HUES64 (cell line): ENCODE measurements around the gene SH2D4B.

Experiments
- H3K27ac ChIP-seq: 2 replicates; pipeline ENCODE4 v1.7.0; 2013; ENCODE audit warnings: low read depth, low read length, inconsistent platforms
- H3K27me3 ChIP-seq: 2 replicates; pipeline ENCODE4 v1.6.1; 2013; ENCODE audit warnings: mild to moderate bottlenecking, low read length; ENCODE audit not compliant: insufficient read depth
- H3K36me3 ChIP-seq: 2 replicates; pipeline ENCODE4 v1.6.1; 2013; ENCODE audit warnings: mild to moderate bottlenecking, low read length; ENCODE audit not compliant: insufficient read depth
- H3K4me1 ChIP-seq: 2 replicates; pipeline ENCODE4 v1.6.1; 2013; ENCODE audit warnings: mild to moderate bottlenecking, low read length, moderate library complexity; ENCODE audit not compliant: insufficient read depth
- H3K4me3 ChIP-seq: 2 replicates; pipeline ENCODE4 v1.5.1; 2013; ENCODE audit warnings: mild to moderate bottlenecking, low read length, moderate library complexity
- H3K9ac ChIP-seq: 2 replicates; pipeline ENCODE4 v1.6.1; 2013; ENCODE audit warnings: mild to moderate bottlenecking, low read depth, low read length
- H3K9me3 ChIP-seq: 2 replicates; pipeline ENCODE4 v1.6.1; 2013; ENCODE audit warnings: low read depth, low read length; ENCODE audit not compliant: insufficient read depth
- WGBS: fragments of 150-250, 120-280 bp; methylation state at CpG from one replicate; pipeline ENCODE4 v1.1.7; 2013; ENCODE audit warnings: missing lambda C conversion rate; 5-methylcytosine and 5-hydroxymethylcytosine counted together

The SH2D4B gene

DNA sequence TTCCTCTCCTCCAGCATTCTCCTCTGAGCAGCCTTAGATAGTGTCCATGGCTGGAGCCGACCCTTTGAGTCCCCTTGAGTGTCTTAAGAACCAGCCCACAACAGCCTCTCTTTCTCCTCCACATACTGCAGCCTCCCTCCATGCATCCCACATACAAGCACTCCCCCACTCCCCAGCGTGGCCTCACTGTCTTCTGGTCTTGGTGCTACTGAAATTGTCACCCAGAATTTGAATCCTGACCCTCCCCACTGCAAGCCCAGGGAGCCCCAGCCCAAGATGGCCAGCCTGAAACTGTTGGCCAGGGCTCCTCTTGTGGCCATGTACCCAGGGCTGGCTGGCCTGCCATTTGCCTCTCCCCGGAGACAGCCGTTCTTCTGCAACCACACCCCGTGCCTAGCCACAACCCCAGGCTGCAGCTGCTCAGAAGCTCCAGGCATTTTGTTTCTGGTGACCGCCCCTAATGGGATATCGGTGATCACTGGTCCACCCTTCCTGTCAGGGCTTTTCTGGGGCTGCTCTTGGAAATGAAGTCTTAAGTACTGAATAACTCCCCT lies 18.8 kb upstream of the SH2D4B start:
- Histone ChIP-seq H3K4me1 (no peaks in the 10 kb centered on the region), H3K9ac (no peak overlapping the region), H3K27ac (no peak overlapping the region), H3K36me3 (peaks cover 47% of the 10 kb centered on the region), H3K9me3 (no peaks in the 10 kb centered on the region), H3K4me3 (no peak overlapping the region), H3K27me3 (no peaks in the 10 kb centered on the region)
- WGBS = 94% methylated on average over 7 of the region's 7 CpGs

DNA sequence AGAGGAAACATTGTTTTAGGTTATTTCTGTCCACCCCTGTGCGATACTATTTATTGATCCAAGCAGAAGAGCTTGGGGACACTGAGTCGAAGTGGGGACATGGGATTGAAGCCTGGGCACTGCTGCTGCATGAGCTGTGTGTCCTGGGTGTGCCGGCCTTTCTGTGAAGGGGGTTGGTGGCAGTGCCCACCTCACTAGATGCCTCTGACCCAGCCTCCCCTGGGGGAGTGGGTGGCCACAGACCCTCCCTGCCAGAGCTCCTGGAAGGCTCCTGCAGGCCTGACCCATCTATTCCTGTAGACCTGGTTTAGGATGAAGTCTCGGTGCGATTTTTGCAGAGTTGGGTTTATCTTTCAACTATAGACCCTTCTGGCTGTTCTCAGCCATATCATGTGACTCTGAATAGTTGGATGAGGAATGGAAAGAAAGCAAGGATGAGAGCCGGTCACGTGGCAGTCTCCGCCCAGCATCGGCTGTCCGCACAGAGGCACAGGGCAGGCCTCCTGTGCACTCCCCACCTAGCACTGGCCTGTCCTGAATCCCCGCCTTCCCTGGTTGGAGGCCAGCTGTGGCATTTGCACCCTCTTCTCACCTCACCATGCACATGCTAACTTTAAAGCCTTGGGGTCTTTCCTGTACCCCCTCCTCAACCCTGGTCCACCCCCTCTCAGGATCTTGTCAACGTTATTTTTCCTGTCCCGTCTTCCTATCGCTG lies 17.6 kb upstream of the SH2D4B start:
- Histone ChIP-seq H3K9me3 (no peaks in the 10 kb centered on the region), H3K4me3 (no peak overlapping the region), H3K27me3 (no peaks in the 10 kb centered on the region), H3K9ac (no peak overlapping the region), H3K4me1 (no peaks in the 10 kb centered on the region), H3K27ac (no peak overlapping the region), H3K36me3 (peaks cover 35% of the 10 kb centered on the region)
- 88% methylated on average over 14 of the region's 14 CpGs for WGBS

DNA sequence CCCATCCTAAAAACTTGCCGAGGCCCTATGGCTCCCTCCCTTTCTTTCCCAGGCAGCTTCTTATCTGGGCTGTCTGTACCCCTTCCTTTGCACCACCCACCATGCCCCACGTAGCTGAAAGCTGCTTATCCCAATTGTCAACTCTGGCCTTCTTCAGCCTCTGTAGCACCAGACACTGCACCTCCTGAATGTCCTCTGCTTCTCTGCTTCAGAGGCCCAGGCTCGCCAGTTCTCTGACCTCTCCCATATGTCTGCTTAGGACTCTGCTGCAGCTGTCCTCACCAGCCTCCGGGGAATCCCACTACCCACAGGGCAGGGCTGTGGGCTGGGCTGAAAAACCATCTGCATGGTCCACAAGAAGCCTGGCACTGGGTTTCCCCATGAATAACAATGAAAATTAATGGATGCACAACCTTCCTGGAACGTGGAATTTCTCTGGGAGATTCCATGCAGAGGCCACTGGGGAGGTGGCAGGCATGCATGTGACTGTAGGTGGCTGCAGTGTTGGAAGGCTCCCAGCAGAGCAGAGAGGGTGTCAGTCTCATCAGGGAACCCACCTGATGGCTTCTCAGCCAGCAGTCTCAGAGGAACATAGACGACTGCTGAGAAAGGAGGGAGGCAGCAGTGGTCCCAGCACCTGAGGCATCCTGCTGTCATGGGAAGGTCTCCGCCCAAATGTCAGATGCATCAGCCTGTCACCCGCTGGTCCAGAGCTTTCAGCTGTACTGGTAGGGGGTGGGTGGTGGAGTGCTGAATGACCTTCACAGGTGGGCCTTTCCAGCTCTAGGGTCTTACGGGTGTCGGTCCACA lies 16.8 kb upstream of the SH2D4B start:
- Histone ChIP-seq H3K36me3 (peaks cover 30% of the 10 kb centered on the region), H3K9me3 (no peaks in the 10 kb centered on the region), H3K4me1 (no peaks in the 10 kb centered on the region), H3K9ac (no peak overlapping the region), H3K4me3 (no peak overlapping the region), H3K27me3 (no peaks in the 10 kb centered on the region), H3K27ac (no peak overlapping the region)
- 85% methylated on average over 10 of the region's 10 CpGs for WGBS

DNA sequence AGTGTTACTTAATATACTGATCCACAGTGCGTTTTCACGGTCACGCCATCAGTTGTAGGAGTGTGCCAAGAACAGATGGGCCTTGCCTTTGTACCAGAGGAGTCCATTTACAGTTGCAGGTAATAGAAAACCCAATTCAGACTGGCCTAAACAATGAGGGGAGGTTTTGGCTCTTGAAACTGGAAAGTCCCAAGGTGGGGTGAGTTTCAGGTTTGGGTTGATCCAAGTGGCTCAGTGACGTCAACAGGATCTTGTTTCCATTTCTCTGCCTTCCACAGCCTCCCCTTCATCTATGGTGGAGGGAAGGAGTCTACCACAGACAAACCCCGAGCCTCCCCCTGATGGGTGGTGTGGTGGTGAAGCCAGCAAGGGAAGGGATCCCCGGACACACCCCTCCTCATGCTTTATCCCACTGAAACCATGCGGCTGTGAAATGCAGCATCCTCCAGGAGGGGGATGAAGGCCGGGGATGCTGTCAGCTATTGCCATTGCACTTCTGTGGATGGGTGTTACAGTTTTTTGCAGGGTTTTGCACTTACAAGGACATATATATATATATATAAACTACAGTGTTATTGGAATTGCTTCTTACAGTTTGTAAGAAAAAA lies 14.8 kb upstream of the SH2D4B start:
- Histone ChIP-seq H3K4me1 (no peaks in the 10 kb centered on the region), H3K9ac (no peak overlapping the region)
- WGBS = 89% methylated on average over 6 of the region's 8 CpGs

DNA sequence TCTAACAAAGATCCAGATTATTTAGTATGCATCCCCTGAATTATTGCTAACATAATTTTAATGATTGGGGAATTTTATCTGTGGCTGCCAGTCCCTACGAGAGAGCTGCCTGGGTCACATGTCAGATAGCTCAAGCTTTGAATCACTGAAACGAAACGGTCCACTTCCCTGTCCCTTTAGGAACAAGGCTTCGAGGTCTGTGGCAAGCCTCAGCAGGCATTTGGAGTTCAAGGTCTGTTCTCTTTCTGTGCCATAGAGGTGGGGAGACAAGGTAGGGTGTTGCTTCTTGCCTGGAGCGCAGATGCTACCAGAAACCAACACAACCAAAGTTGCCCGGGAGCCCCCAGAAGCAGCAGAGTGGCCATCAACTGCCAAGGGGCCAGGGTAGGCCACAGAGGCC lies 13.9 kb upstream of the SH2D4B start:
- Histone ChIP-seq H3K9ac (no peak overlapping the region), H3K27ac (no peak overlapping the region), H3K9me3 (no peaks in the 10 kb centered on the region), H3K4me3 (no peak overlapping the region), H3K36me3 (peaks cover 6% of the 10 kb centered on the region; the same call in 1 of the 2 replicates), H3K27me3 (no peaks in the 10 kb centered on the region), H3K4me1 (no peaks in the 10 kb centered on the region)
- WGBS = 94% methylated on average over 6 of the region's 6 CpGs

More for the DNA sequence above, 14.8 kb upstream of the SH2D4B start:
- no peak overlapping the region for H3K4me3 ChIP-seq
- H3K36me3 ChIP-seq = peaks cover 15% of the 10 kb centered on the region
- no peaks in the 10 kb centered on the region for H3K9me3 ChIP-seq
- H3K27me3 ChIP-seq = no peaks in the 10 kb centered on the region
- no peak overlapping the region for H3K27ac ChIP-seq

DNA sequence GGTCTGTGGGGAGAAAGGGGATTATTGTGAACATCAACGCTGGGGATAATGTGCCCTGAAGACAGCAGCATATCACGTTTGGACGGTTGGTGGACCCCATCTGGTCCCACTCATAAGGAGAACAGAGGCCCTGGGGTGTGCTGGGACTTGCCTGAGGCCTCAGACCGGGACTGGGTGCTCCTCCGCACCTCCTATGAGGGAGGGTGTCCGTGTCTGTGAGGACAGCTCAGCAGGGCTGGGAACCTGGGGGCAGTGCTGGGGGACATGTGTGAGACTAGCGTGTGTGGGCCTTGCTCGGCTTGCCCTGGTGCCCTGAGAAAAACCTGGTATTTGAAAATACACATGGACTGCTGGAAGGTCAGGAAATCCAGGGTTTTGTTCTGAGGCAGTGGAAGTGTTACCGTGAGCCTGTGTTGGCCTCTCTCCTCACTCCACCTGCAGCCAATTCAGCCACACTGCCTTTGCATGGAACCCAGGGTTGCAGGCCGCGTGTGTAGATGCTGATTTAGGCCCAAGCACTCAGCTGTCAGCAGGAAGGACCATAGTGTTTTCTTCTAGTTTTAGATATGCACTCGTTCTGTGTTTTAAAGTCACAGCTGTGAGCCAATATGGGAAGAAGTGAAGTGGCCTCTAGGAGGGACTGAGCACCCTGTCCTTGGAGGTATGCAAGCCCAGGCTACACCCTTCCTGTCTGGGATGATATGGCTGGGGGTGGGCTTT lies 13.4 kb upstream of the SH2D4B start:
- 0 out of 2 replicates have a peak, but pooled peaks cover 1% of the 10 kb centered on the region for H3K36me3 ChIP-seq
- H3K9ac ChIP-seq = no peak overlapping the region
- H3K4me3 ChIP-seq = no peak overlapping the region
- no peaks in the 10 kb centered on the region for H3K27me3 ChIP-seq
- H3K4me1 ChIP-seq = no peaks in the 10 kb centered on the region
- WGBS = 90% methylated on average over 12 of the region's 12 CpGs
- no peaks in the 10 kb centered on the region for H3K9me3 ChIP-seq
- no peak overlapping the region for H3K27ac ChIP-seq

DNA sequence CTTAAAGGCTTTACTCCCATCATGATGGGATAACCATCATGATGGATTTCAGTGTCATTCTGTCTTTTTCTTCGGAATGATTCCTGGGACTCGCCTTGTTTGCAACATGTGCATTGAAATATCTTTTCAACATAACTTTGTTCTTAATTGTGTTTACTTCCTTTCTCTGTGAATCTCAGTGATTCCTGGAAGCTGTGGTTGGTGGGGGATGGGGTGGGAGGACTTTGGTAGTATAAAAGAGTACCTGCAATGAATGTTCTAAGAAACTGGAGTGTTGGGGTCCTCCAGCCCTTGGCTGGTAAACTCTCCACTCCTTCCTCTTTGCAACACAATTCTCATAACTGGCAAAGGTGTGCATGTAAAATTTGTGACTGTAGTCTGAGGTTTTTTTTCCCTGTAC lies 11.5 kb upstream of the SH2D4B start:
- Histone ChIP-seq H3K9ac (no peak overlapping the region), H3K4me3 (no peak overlapping the region), H3K27ac (no peak overlapping the region), H3K36me3 (no peaks in the 10 kb centered on the region), H3K27me3 (no peaks in the 10 kb centered on the region), H3K4me1 (0 out of 2 replicates have a peak, but pooled peaks cover 5% of the 10 kb centered on the region), H3K9me3 (no peaks in the 10 kb centered on the region)
- 95% methylated on average over 2 of the region's 2 CpGs for WGBS

DNA sequence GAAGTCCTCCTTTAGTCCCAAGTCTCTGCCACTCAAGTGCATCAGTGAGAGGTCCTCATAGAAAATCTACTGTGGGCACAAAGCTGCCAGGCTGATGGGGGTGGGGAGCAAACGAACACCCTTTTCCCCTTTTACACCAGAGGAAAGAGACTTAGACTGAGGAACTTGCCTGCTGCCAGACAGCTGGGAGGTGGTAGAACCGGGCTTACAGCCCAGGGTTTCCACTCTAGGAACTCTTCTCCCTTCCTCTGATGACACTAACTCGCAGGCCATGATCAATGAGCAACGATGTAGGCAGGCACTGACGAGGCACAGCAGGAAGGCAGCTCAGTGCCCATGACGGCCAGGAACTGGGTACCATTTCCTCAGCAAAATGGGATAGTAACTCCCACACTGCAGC lies 11.0 kb upstream of the SH2D4B start:
- no peak overlapping the region for H3K27ac ChIP-seq
- H3K9ac ChIP-seq = no peak overlapping the region
- H3K9me3 ChIP-seq = no peaks in the 10 kb centered on the region
- 81% methylated on average over 6 of the region's 6 CpGs for WGBS
- no peaks in the 10 kb centered on the region for H3K36me3 ChIP-seq
- H3K4me1 ChIP-seq = 0 out of 2 replicates have a peak, but pooled peaks cover 5% of the 10 kb centered on the region
- no peaks in the 10 kb centered on the region for H3K27me3 ChIP-seq
- no peak overlapping the region for H3K4me3 ChIP-seq

DNA sequence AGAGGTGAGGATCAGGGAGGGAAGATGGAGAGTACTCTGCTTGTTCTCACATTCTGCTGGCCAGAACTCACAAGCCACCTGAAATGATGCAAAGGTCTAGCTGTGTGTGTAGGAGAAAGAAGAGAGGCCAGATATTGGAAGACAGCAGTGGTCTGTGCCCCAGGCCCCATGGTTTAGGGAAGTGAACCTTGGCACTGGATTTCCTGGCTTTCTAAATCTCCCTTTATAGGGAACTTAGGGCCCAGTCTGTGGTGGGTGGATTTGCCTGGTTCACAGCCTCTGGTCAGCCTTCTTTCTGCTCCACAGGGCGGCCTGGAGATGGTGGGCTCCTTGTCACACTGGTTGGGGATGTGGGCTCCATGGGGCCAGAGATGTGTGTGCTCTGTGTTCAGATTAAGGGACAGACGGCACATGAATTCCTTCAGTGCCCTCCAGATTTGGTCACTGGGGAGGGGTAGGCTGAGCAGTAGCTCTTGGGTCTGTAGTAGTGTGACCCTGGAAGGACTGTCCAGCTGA lies 9.5 kb upstream of the SH2D4B start:
- 90% methylated on average over 2 of the region's 2 CpGs for WGBS
- Histone ChIP-seq H3K27me3 (no peaks in the 10 kb centered on the region), H3K4me1 (0 out of 2 replicates have a peak, but pooled peaks cover 5% of the 10 kb centered on the region), H3K4me3 (no peak overlapping the region), H3K27ac (no peak overlapping the region), H3K36me3 (no peaks in the 10 kb centered on the region), H3K9me3 (no peaks in the 10 kb centered on the region), H3K9ac (no peak overlapping the region)

DNA sequence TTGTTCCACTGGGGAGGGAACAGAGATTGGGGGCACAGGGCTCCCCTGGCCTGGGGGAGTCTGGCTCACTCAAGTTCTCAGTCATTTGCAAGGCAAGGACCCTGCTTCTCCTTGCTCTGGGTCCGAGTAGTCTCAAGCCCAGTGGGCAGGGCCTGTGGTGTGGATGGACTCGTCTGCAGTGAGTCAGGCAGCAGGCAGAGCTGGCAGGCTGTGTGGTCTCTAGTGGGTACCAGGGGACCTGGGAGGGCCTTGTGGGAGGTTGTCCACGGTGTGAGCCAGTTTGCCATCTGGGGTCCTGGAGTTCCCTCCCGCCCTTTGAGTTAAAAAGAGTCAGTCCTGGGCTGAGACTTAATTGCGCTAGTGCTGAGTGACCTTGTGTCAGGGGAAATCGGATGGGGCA lies 8.8 kb upstream of the SH2D4B start:
- no peak overlapping the region for H3K4me3 ChIP-seq
- no peaks in the 10 kb centered on the region for H3K36me3 ChIP-seq
- no peaks in the 10 kb centered on the region for H3K9me3 ChIP-seq
- no peaks in the 10 kb centered on the region for H3K27me3 ChIP-seq
- 0 out of 2 replicates have a peak, but pooled peaks cover 5% of the 10 kb centered on the region for H3K4me1 ChIP-seq
- no peak overlapping the region for H3K27ac ChIP-seq
- no peak overlapping the region for H3K9ac ChIP-seq
- WGBS = 86% methylated on average over 6 of the region's 6 CpGs
